ENCODE data around the gene UBE2E2. TPM values are rescaled to one million over a fixed set of nuclear protein-coding genes. Genes with fewer than 3 reads are reported as not detected.
A peak's percentile ranks its signal among the peaks of the same experiment; 100 is the strongest.

The UBE2E2 gene
- total RNA-seq, 2 experiments from 2014 or later, result 41.1 to 48.8 TPM

- H3K9me3 ChIP-seq (ENCODE audit: low read length), result no peaks in the 10 kb centered on the region
- intact Hi-C loops (cut with micrococcal nuclease; ENCODE audit: unreplicated experiment), result no loop called here
- POLR2A ChIA-PET, result interaction anchor here (1.1 kb wide), 2 partner anchors 88 to 154 kb away, joined by 3 read pairs; no protein-coding TSS in a partner anchor
- CTCF ChIA-PET (ENCODE audit: unreplicated experiment), result no interaction called here
- H3K9me2 ChIP-seq (ENCODE audit: insufficient read depth, low read length), result no peaks in the 10 kb centered on the region
- H4K20me1 ChIP-seq (ENCODE audit: insufficient read depth, low read length), result no peaks in the 10 kb centered on the region
- H3K36me3 ChIP-seq (ENCODE audit: insufficient read depth, low read length), result no peaks in the 10 kb centered on the region
- H3K4me2 ChIP-seq (ENCODE audit: low read length), result no peak overlapping the region
- no peak overlapping the region for H2AFZ ChIP-seq (ENCODE audit: low read length)
- peaks cover 11% of the 10 kb centered on the region for H3K4me1 ChIP-seq (ENCODE audit: insufficient read depth, low read length, poor library complexity, severe bottlenecking)
- no peak for TF ChIP-seq EZH2phosphoT487 (IDR thresholded peaks at IDR 0.05; ENCODE audit: borderline replicate concordance, low read depth, low read length)
- no peak for TF ChIP-seq CTCF (conservative IDR thresholded peaks at IDR 0.05; ENCODE audit: low read length)
- no peak for DNase-seq (ENCODE audit: low spot score)
- H3K79me2 ChIP-seq (ENCODE audit: insufficient read depth, low read depth, low read length), result no peaks in the 10 kb centered on the region
- no peak overlapping the region for H3K27ac ChIP-seq (ENCODE audit: low read depth, low read length, poor library complexity, severe bottlenecking)
- BruUV-seq (replicated peaks), result no TSS peak
- no peak overlapping the region for H3K4me3 ChIP-seq (ENCODE audit: low read depth, low read length, poor library complexity, severe bottlenecking)
Observed at GRCh38 chr3:23607184-23607847, 404.2 kb downstream of the UBE2E2 start.

GRCh38 chr3:23608650-23609049 is 405.5 kb downstream of the UBE2E2 start:
- ChIA-PET CTCF (ENCODE audit: unreplicated experiment) (no interaction called here), POLR2A (no interaction called here)
- H3K36me3 ChIP-seq (ENCODE audit: insufficient read depth, low read length), result no peaks in the 10 kb centered on the region
- no peaks in the 10 kb centered on the region for H3K9me2 ChIP-seq (ENCODE audit: insufficient read depth, low read length)
- no peak for DNase-seq (ENCODE audit: low spot score)
- no TSS peak for BruUV-seq (replicated peaks)
- no peaks in the 10 kb centered on the region for H3K79me2 ChIP-seq (ENCODE audit: insufficient read depth, low read depth, low read length)
- H3K4me3 ChIP-seq (ENCODE audit: low read depth, low read length, poor library complexity, severe bottlenecking), result no peak overlapping the region
- H3K9me3 ChIP-seq (ENCODE audit: low read length), result no peaks in the 10 kb centered on the region
- H2AFZ ChIP-seq (ENCODE audit: low read length), result no peak overlapping the region
- no peak overlapping the region for H3K27ac ChIP-seq (ENCODE audit: low read depth, low read length, poor library complexity, severe bottlenecking)
- TF ChIP-seq EZH2phosphoT487 (IDR thresholded peaks at IDR 0.05; ENCODE audit: borderline replicate concordance, low read depth, low read length) (no peak), CTCF (conservative IDR thresholded peaks at IDR 0.05; ENCODE audit: low read length) (no peak)
- H3K4me1 ChIP-seq (ENCODE audit: insufficient read depth, low read length, poor library complexity, severe bottlenecking), result peaks cover 24% of the 10 kb centered on the region
- H4K20me1 ChIP-seq (ENCODE audit: insufficient read depth, low read length), result no peaks in the 10 kb centered on the region
- intact Hi-C loops (cut with micrococcal nuclease; ENCODE audit: unreplicated experiment), result no loop called here
- no peak overlapping the region for H3K4me2 ChIP-seq (ENCODE audit: low read length)

- Histone ChIP-seq H3K9me2 (ENCODE audit: insufficient read depth, low read length) (no peaks in the 10 kb centered on the region), H3K36me3 (ENCODE audit: insufficient read depth, low read length) (peaks cover 4% of the 10 kb centered on the region; the same call in 1 of the 2 replicates), H3K4me3 (ENCODE audit: low read depth, low read length, poor library complexity, severe bottlenecking) (peak overlapping the region; percentile 41), H3K27ac (ENCODE audit: low read depth, low read length, poor library complexity, severe bottlenecking) (peak overlapping the region; percentile 5), H3K79me2 (ENCODE audit: insufficient read depth, low read depth, low read length) (no peaks in the 10 kb centered on the region), H3K4me1 (ENCODE audit: insufficient read depth, low read length, poor library complexity, severe bottlenecking) (peaks cover 46% of the 10 kb centered on the region), H3K9me3 (ENCODE audit: low read length) (no peaks in the 10 kb centered on the region; the same call in 1 of the 2 replicates), H4K20me1 (ENCODE audit: insufficient read depth, low read length) (no peaks in the 10 kb centered on the region), H3K4me2 (ENCODE audit: low read length) (peak overlapping the region; percentile 60), H2AFZ (ENCODE audit: low read length) (peak overlapping the region; percentile 95)
- CTCF ChIA-PET (ENCODE audit: unreplicated experiment), result interaction anchor here (0.6 to 1.6 kb wide), 6 partner anchors 9 to 538 kb away, joined by 4 to 19 read pairs (median 8); no protein-coding TSS in a partner anchor
- TF ChIP-seq CTCF (conservative IDR thresholded peaks at IDR 0.05; ENCODE audit: low read length), result no peak
- TF ChIP-seq EZH2phosphoT487 (IDR thresholded peaks at IDR 0.05; ENCODE audit: borderline replicate concordance, low read depth, low read length), result no peak
- intact Hi-C loops (cut with micrococcal nuclease; ENCODE audit: unreplicated experiment), result loop anchor here (10.0 kb wide), 1 partner anchor 333 kb away; the partner anchor contains the start of gene NR1D2
- POLR2A ChIA-PET, result interaction anchor here (0.6 to 3.3 kb wide), 21 partner anchors 9 to 252 kb away, joined by 3 to 26 read pairs (median 4); no protein-coding TSS in a partner anchor
- peak; percentile 64 for DNase-seq (ENCODE audit: low spot score)
- no TSS peak for BruUV-seq (replicated peaks)
Observed at GRCh38 chr3:23611737-23612295, 408.7 kb downstream of the UBE2E2 start.

Data from OCI-LY7 (cell line).